ENCODE data around the gene MCC.

- no peak for TF ChIP-seq CTCF (IDR thresholded peaks at IDR 0.05; ENCODE audit: low read depth, low read length, missing input control)
- TF ChIP-seq RAD21 (IDR thresholded peaks at IDR 0.05): no peak
- TF ChIP-seq ATF3 (IDR thresholded peaks at IDR 0.05): no peak
- no peak for TF ChIP-seq JUND (IDR thresholded peaks at IDR 0.05)
- TF ChIP-seq GABPA (IDR thresholded peaks at IDR 0.05 in 1 of 2, conservative IDR thresholded peaks at IDR 0.05 in 1 of 2): no peak
- TF ChIP-seq ZBTB33 (IDR thresholded peaks at IDR 0.05): no peak
- TF ChIP-seq YY1 (IDR thresholded peaks at IDR 0.05): no peak
- no peak for TF ChIP-seq REST (IDR thresholded peaks at IDR 0.05)
- no peak for TF ChIP-seq EGR1 (IDR thresholded peaks at IDR 0.05; ENCODE audit: low read depth in 2 of 2)
- TF ChIP-seq MAX (IDR thresholded peaks at IDR 0.05): no peak
Measured at GRCh38 chr5:113255105-113255504, 233.1 kb downstream of the MCC start.

Measured in liver (tissue), 3 donors.